Panc1 (cell line): ENCODE measurements around the gene MGST2. TPM values are rescaled to one million over a fixed set of nuclear protein-coding genes. Genes with fewer than 3 reads are reported as not detected.

Experiments
- ATAC-seq: fragments of 200-7000 bp; cut with Tn5 transposase; 2 replicates; pipeline ENCODE4 v1.9.1; 2020; ENCODE audit warnings: mild to moderate bottlenecking, moderate library complexity
- BruUV-seq: library from RNA; stranded (reverse); fragments of 400-500 nt; replicated peaks from 2 replicates; lab custom pipeline; 2021; lab: Mats Ljungman, UMichigan
- CTCF ChIA-PET: fragments of 300-600 bp; sonication (Branson Sonifier 250); formaldehyde crosslinking; loops from one replicate; lab custom pipeline; 2022; ENCODE audit warnings: antibody characterized with exemption; lab: Charles Lee
- POLR2A ChIA-PET: fragments of 300-600 bp; sonication (Branson Sonifier 250); formaldehyde crosslinking; loops from one replicate; lab custom pipeline; 2022; ENCODE audit warnings: antibody characterized with exemption; lab: Charles Lee
- DNase-seq: peaks from one replicate; pipeline ENCODE4 v3.0.0-alpha.2; 2010; ENCODE audit warnings: low read depth, low spot score
- H3K27ac ChIP-seq: 2 replicates; pipeline ENCODE4 v1.5.1; 2011; ENCODE audit warnings: mild to moderate bottlenecking, low read length, inconsistent platforms
- H3K27me3 ChIP-seq: fragments of 200-500 bp; sonication (Bioruptor generic); 2 replicates; pipeline ENCODE4 v1.6.0; 2014; ENCODE audit warnings: low read length, inconsistent platforms; ENCODE audit not compliant: control insufficient read depth, insufficient read depth
- H3K36me3 ChIP-seq: fragments of 200-500 bp; sonication (Bioruptor generic); 2 replicates; pipeline ENCODE4 v1.5.1; 2014; ENCODE audit warnings: inconsistent platforms, mild to moderate bottlenecking, low read length, moderate library complexity; ENCODE audit not compliant: control insufficient read depth, insufficient read depth
- H3K4me1 ChIP-seq: 2 replicates; pipeline ENCODE4 v1.5.1; 2011; ENCODE audit warnings: inconsistent platforms, mild to moderate bottlenecking, low read length, moderate library complexity; ENCODE audit not compliant: control insufficient read depth, insufficient read depth
- H3K4me3 ChIP-seq, 2 experiments: 2 replicates each; pipeline ENCODE4 v1.5.1; 2011 to 2012; ENCODE audit warnings: low read depth in 2 of 2, low read length in 2 of 2, mild to moderate bottlenecking in 2 of 2, inconsistent platforms in 1 of 2, moderate library complexity in 1 of 2
- H3K9me3 ChIP-seq: fragments of 200-500 bp; sonication (Bioruptor generic); 2 replicates; pipeline ENCODE4 v1.5.1; 2014; ENCODE audit warnings: low read depth, mild to moderate bottlenecking, inconsistent platforms, low read length, moderate library complexity; ENCODE audit not compliant: control insufficient read depth, insufficient read depth
- CTCF ChIP-seq: fragments of 450-650 bp; IDR thresholded peaks from 2 replicates; pipeline ENCODE4 v1.5.1; 2017; ENCODE audit warnings: mild to moderate bottlenecking
- POLR2AphosphoS5 ChIP-seq: IDR thresholded peaks from 2 replicates; pipeline ENCODE4 v1.6.1; 2012; ENCODE audit warnings: mild to moderate bottlenecking, low read depth, low read length, moderate library complexity
- REST ChIP-seq, 2 experiments: IDR thresholded peaks; 2 replicates each; pipeline ENCODE4 v1.6.1; 2011 to 2012; ENCODE audit warnings: low read depth in 2 of 2, control low read depth in 1 of 2, low read length in 1 of 2, mild to moderate bottlenecking in 1 of 2, moderate library complexity in 1 of 2; ENCODE audit not compliant: insufficient read depth in 1 of 2
- SIN3A ChIP-seq: IDR thresholded peaks from 2 replicates; pipeline ENCODE4 v1.6.1; 2012; ENCODE audit warnings: low read depth, mild to moderate bottlenecking, low read length, moderate library complexity, borderline replicate concordance; ENCODE audit not compliant: insufficient read depth
- TCF7L2 ChIP-seq: IDR thresholded peaks from 2 replicates; pipeline ENCODE4 v1.6.1; 2011; ENCODE audit warnings: mild to moderate bottlenecking, low read depth, low read length, inconsistent platforms
- in situ Hi-C: cut with HindIII; loops from 2 replicates; pipeline ENCODE4 v1.10.0; 2016; ENCODE audit warnings: low sequenced_read_pairs, low pct_unique_long_range_greater_than_20kb
- intact Hi-C: fragments of 100-400 bp; cut with micrococcal nuclease; formaldehyde crosslinking; loops from one replicate; pipeline ENCODE4 v1.10.0; 2022; ENCODE audit not compliant: unreplicated experiment
- total RNA-seq: library from RNA; stranded (reverse); gene quantifications from one replicate; pipeline ENCODE4 v1.2.1, GENCODE V29; 2021; ENCODE audit not compliant: unreplicated experiment

Gene MGST2
- total RNA-seq, 1 experiment from 2014 or later = 17.4 TPM

GRCh38 chr4:139682741-139683151, 17.1 kb downstream of the MGST2 start:
- ATAC-seq (no peak), DNase-seq (no peak)
- POLR2A ChIA-PET = no interaction called here
- Histone ChIP-seq H3K4me3 (no peak overlapping the region), H3K36me3 (no peaks in the 10 kb centered on the region), H3K27me3 (no peaks in the 10 kb centered on the region), H3K9me3 (no peaks in the 10 kb centered on the region), H3K4me1 (no peaks in the 10 kb centered on the region), H3K27ac (no peak overlapping the region)
- in situ Hi-C loops = no loop called here
- no peak for TF ChIP-seq CTCF
- TF ChIP-seq TCF7L2 = no peak
- no peak for TF ChIP-seq POLR2AphosphoS5
- TF ChIP-seq REST (IDR thresholded peaks at IDR 0.05; ENCODE audit: insufficient read depth in 1 of 2, low read depth in 2 of 2, low read length in 1 of 2) = no peak
- no peak for TF ChIP-seq SIN3A
- BruUV-seq = no TSS peak
- intact Hi-C loops = no loop called here
- CTCF ChIA-PET = no interaction called here

GRCh38 chr4:139684351-139684750, 18.7 kb downstream of the MGST2 start:
- intact Hi-C loops = no loop called here
- POLR2A ChIA-PET = no interaction called here

More at GRCh38 chr4:139684351-139684750, 18.7 kb downstream of the MGST2 start:
- in situ Hi-C loops = no loop called here
- Histone ChIP-seq H3K36me3 (no peaks in the 10 kb centered on the region), H3K9me3 (no peaks in the 10 kb centered on the region), H3K4me3 (no peak overlapping the region), H3K27me3 (no peaks in the 10 kb centered on the region), H3K4me1 (no peaks in the 10 kb centered on the region), H3K27ac (no peak overlapping the region)
- DNase-seq (no peak), ATAC-seq (no peak)
- TF ChIP-seq CTCF (no peak), SIN3A (no peak), POLR2AphosphoS5 (no peak), REST (IDR thresholded peaks at IDR 0.05; ENCODE audit: insufficient read depth in 1 of 2, low read depth in 2 of 2, low read length in 1 of 2) (no peak), TCF7L2 (no peak)
- CTCF ChIA-PET = no interaction called here
- BruUV-seq = no TSS peak
